HFFc6 (cell line): Measurements from ENCODE around the gene CTNNBL1. TPM values are rescaled to one million over a fixed set of nuclear protein-coding genes. Genes with fewer than 3 reads are reported as not detected.

Source experiments
- DNase-seq: peaks from one replicate; pipeline ENCODE4 v3.0.0-alpha.2; 2018
- H3K27ac Mint-ChIP-seq: 2 replicates; pipeline ENCODE4 v1.8.0; 2020; ENCODE audit warnings: mild to moderate bottlenecking, mixed read lengths
- H3K27me3 Mint-ChIP-seq: 2 replicates; pipeline ENCODE4 v1.8.0; 2021; ENCODE audit warnings: mild to moderate bottlenecking, moderate library complexity, mixed read lengths; ENCODE audit not compliant: insufficient read depth
- H3K36me3 Mint-ChIP-seq: 2 replicates; pipeline ENCODE4 v1.8.0; 2021; ENCODE audit warnings: low read depth, mixed read lengths
- H3K4me1 Mint-ChIP-seq: 2 replicates; pipeline ENCODE4 v1.8.0; 2020; ENCODE audit warnings: low read depth, mixed read lengths
- H3K4me3 Mint-ChIP-seq: 2 replicates; pipeline ENCODE4 v1.8.0; 2020; ENCODE audit warnings: mild to moderate bottlenecking, moderate library complexity, mixed read lengths
- H3K9me3 Mint-ChIP-seq: 2 replicates; pipeline ENCODE4 v1.8.0; 2020; ENCODE audit warnings: mild to moderate bottlenecking, mixed read lengths
- CTCF ChIP-seq: fragments of 200-600 bp; sonication (generic); IDR thresholded peaks from 2 replicates; pipeline ENCODE4 v1.5.0; 2021; ENCODE audit warnings: antibody characterized with exemption, mild to moderate bottlenecking
- total RNA-seq, 6 experiments: library from RNA; stranded (reverse); fragmentation: NEBNext Ultra II Directional; extraction: Animal tissue kit (Norgen Biotek cat#: 25700); gene quantifications; 2 replicates in 1 of 6; 3 replicates in 5 of 6; pipeline ENCODE4 v1.2.3, GENCODE V29; 2021

The CTNNBL1 gene
- total RNA-seq, 6 experiments from 2014 or later: 49.7 to 62.4 (median 59.5) TPM

GRCh38 chr20:37781626-37782025 lies 87.8 kb downstream of the CTNNBL1 start:
- Mint-ChIP-seq H3K9me3 (no peaks in the 10 kb centered on the region), H3K4me3 (no peak overlapping the region), H3K36me3 (no peaks in the 10 kb centered on the region), H3K27me3 (no peaks in the 10 kb centered on the region), H3K4me1 (peaks cover 22% of the 10 kb centered on the region), H3K27ac (no peak overlapping the region)
- no peak for TF ChIP-seq CTCF
- DNase-seq: no peak

GRCh38 chr20:37786043-37786442 lies 92.2 kb downstream of the CTNNBL1 start:
- no peak for DNase-seq
- Mint-ChIP-seq H3K27me3 (peaks cover 1% of the 10 kb centered on the region), H3K4me3 (no peak overlapping the region), H3K36me3 (peaks cover 11% of the 10 kb centered on the region; the same call in 1 of the 2 replicates), H3K4me1 (peaks cover 16% of the 10 kb centered on the region), H3K9me3 (no peaks in the 10 kb centered on the region), H3K27ac (no peak overlapping the region)
- TF ChIP-seq CTCF: no peak

GRCh38 chr20:37789408-37789807 lies 95.6 kb downstream of the CTNNBL1 start:
- Mint-ChIP-seq H3K27me3 (peaks cover 1% of the 10 kb centered on the region), H3K27ac (no peak overlapping the region), H3K4me3 (no peak overlapping the region), H3K36me3 (peaks cover 22% of the 10 kb centered on the region), H3K9me3 (no peaks in the 10 kb centered on the region; the same call in 1 of the 2 replicates), H3K4me1 (peaks cover 7% of the 10 kb centered on the region)
- no peak for TF ChIP-seq CTCF
- DNase-seq: no peak

- DNase-seq: no peak
- H3K9me3 Mint-ChIP-seq: no peaks in the 10 kb centered on the region; the same call in 1 of the 2 replicates
- H3K27me3 Mint-ChIP-seq: peaks cover 1% of the 10 kb centered on the region
- no peak for TF ChIP-seq CTCF
- H3K27ac Mint-ChIP-seq: no peak overlapping the region
- H3K36me3 Mint-ChIP-seq: peaks cover 22% of the 10 kb centered on the region
- H3K4me1 Mint-ChIP-seq: peaks cover 7% of the 10 kb centered on the region
- H3K4me3 Mint-ChIP-seq: no peak overlapping the region
These were observed 97.1 kb downstream of the CTNNBL1 start for GRCh38 chr20:37790900-37791299.

- TF ChIP-seq CTCF: no peak
- Mint-ChIP-seq H3K27me3 (no peaks in the 10 kb centered on the region), H3K4me3 (no peak overlapping the region), H3K27ac (no peak overlapping the region), H3K4me1 (no peaks in the 10 kb centered on the region), H3K9me3 (no peaks in the 10 kb centered on the region; the same call in 1 of the 2 replicates), H3K36me3 (peaks cover 11% of the 10 kb centered on the region)
- no peak for DNase-seq
These were observed 102.3 kb downstream of the CTNNBL1 start for GRCh38 chr20:37796121-37796520.

GRCh38 chr20:37796733-37797132 lies 102.9 kb downstream of the CTNNBL1 start:
- DNase-seq: no peak
- Mint-ChIP-seq H3K9me3 (no peaks in the 10 kb centered on the region; the same call in 1 of the 2 replicates), H3K4me1 (no peaks in the 10 kb centered on the region), H3K27me3 (no peaks in the 10 kb centered on the region), H3K27ac (no peak overlapping the region), H3K4me3 (no peak overlapping the region), H3K36me3 (peaks cover 7% of the 10 kb centered on the region)
- TF ChIP-seq CTCF: no peak
